Embryonic facial prominence (tissue), 1 donor: Measurements from ENCODE around the gene SLC7A6.

ENCODE experiments used
- DNase-seq: peaks from one replicate; pipeline ENCODE4 v3.0.0-alpha.2; 2016; ENCODE audit errors: extremely low spot score

The SLC7A6 gene

GRCh38 chr16:68257251-68257905, 6.9 kb upstream of the SLC7A6 start:
- DNase-seq: no peak

GRCh38 chr16:68257906-68258800, 6.2 kb upstream of the SLC7A6 start:
- DNase-seq: no peak

GRCh38 chr16:68259007-68259825, 5.1 kb upstream of the SLC7A6 start:
- DNase-seq: no peak

- DNase-seq: no peak
Observed at GRCh38 chr16:68263559-68264127, 683 bp upstream of the SLC7A6 start.

GRCh38 chr16:68265078-68265920, 973 bp downstream of the SLC7A6 start:
- DNase-seq: no peak

GRCh38 chr16:68267612-68268405, 3.5 kb downstream of the SLC7A6 start:
- DNase-seq: no peak

GRCh38 chr16:68269793-68270192, 5.5 kb downstream of the SLC7A6 start:
- DNase-seq: no peak

GRCh38 chr16:68270353-68270752, 6.0 kb downstream of the SLC7A6 start:
- no peak for DNase-seq

GRCh38 chr16:68272507-68273209, 8.3 kb downstream of the SLC7A6 start:
- no peak for DNase-seq

GRCh38 chr16:68273459-68273858, 9.1 kb downstream of the SLC7A6 start:
- DNase-seq: no peak

- DNase-seq: no peak
Observed at GRCh38 chr16:68273896-68274295, 9.6 kb downstream of the SLC7A6 start.

- DNase-seq: no peak
Observed at GRCh38 chr16:68274441-68274840, 10.1 kb downstream of the SLC7A6 start.

GRCh38 chr16:68275611-68276191, 11.4 kb downstream of the SLC7A6 start:
- no peak for DNase-seq

- no peak for DNase-seq
Observed at GRCh38 chr16:68276223-68276622, 11.9 kb downstream of the SLC7A6 start.

GRCh38 chr16:68279726-68280558, 15.6 kb downstream of the SLC7A6 start:
- DNase-seq: no peak

- no peak for DNase-seq
Observed at GRCh38 chr16:68281368-68282063, 17.2 kb downstream of the SLC7A6 start.

GRCh38 chr16:68282064-68282452, 17.7 kb downstream of the SLC7A6 start:
- no peak for DNase-seq

- DNase-seq: no peak
Observed at GRCh38 chr16:68283346-68283745, 19.0 kb downstream of the SLC7A6 start.
